ENCODE data around the gene GAL3ST3.

GRCh38 chr11:66008468-66009101 lies 40.4 kb downstream of the GAL3ST3 start:
- TF ChIP-seq CTCF (IDR thresholded peaks at IDR 0.05) (no peak), POLR2A (IDR thresholded peaks at IDR 0.05) (no peak)

All from heart left ventricle (tissue), 13 donors.